HG02973 (cell line): ENCODE data around the gene TSKS.

ENCODE experiments used
- ATAC-seq: cut with Tn5 transposase; IDR thresholded peaks from one replicate; pipeline ENCODE4 v1.9.1; 2021; ENCODE audit warnings: moderate library complexity; ENCODE audit not compliant: unreplicated experiment

Gene TSKS

DNA sequence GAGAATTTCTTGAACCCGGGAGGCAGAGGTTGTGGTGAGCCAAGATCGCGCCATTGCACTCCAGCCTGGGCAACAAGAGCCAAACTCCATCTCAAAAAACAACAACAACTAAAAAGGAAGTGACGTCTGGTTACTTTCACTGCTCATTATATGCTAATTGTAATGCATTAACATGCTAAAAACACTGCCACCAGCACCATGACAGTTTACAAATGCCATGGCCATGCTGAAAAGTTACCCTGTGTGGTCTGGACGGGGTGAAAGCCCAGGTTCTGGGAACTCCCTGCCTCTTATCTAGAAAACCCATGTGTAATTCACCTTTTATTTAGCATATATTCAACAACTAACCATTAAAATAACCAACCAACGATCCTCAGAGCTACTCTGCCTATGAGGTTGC lies 44.1 kb downstream of the TSKS start:
- no peak for ATAC-seq

DNA sequence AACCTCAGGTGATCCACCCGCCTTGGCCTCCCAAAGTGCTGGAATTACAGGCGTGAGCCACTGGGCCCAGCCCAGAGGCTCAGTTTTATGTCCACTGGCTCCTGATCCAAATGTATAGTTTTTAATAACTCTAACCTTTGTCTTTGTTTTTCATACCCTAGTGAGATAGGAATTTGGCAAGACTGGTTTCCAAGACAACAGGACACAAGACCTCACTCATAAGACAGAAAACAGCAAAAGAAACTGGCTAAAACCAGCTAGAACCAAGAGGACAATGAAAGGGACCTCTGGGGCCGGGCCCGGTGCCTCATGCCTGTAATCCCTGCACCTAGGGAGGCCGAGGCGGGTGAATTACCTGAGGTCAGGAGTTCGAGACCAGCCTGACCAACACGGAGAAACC lies 44.6 kb downstream of the TSKS start:
- no peak for ATAC-seq

DNA sequence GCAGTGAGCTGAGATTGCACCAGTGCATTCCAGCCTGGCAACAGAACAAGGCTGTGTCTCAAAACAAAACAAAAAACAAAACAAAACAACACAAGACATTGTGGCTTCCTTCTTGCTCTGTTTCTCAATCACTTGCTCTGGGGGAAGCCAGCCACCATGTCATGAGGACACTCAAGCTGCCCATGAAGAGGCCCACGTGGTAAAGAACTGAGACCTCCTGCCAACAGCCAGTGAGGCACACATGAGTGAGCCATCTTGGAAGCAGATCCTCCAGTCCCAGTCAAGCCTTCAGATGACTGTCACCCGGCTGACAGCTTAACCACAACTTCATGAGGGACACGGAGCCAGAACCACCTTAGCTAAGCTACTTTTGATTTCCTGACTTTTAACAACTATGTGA lies 47.0 kb downstream of the TSKS start:
- ATAC-seq: no peak

DNA sequence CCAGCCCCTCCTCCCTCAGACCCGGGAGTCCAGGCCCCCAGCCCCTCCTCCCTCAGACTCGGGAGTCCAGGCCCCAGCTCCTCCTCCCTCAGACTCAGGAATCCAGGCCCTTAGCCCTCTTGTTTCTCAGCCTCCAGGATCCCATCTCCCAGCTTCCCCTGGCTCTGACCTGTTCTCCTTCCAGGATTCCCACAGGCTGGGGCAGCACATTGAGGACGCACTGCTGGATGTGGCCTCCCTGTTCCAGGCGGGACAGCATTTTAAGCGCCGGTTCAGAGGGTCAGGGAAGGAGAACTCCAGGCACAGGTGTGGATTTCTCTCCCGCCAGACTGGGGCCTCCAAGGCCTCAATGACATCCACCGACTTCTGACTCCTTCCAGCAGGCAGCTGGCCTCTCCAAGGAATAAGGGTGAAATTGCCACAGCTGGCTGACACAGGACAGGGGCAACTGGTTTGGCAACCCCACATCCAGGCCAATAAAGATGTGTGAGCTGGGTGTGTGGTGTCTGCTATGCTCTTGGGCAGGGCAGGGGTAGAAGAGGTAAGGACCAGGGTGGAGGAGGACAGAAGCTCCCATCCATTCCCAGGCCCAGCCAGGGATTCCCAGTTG lies 49.8 kb downstream of the TSKS start:
- no peak for ATAC-seq

DNA sequence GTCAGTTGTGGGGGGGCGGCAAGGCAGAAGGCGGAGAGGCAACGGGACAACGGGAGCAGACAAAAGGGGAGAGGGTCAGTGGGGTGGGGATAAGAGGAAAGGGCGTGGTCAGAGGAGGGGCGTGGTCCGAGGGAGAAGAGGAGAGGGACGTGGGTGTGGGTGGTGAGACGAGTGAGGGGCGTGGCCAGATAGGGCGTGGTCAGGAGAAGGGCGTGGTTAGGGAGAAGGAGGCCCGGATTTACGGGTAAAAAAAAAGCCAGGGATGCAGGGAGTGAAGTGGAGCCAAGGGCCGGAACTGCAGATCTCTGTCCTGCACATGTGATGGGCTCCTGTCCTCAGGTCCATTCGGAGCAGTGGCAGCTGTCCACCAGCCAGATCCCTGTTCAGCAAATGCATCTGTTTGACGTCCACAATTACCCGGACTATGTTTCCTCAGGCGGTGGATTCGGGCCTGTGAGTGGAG lies 50.7 kb downstream of the TSKS start:
- no peak for ATAC-seq

DNA sequence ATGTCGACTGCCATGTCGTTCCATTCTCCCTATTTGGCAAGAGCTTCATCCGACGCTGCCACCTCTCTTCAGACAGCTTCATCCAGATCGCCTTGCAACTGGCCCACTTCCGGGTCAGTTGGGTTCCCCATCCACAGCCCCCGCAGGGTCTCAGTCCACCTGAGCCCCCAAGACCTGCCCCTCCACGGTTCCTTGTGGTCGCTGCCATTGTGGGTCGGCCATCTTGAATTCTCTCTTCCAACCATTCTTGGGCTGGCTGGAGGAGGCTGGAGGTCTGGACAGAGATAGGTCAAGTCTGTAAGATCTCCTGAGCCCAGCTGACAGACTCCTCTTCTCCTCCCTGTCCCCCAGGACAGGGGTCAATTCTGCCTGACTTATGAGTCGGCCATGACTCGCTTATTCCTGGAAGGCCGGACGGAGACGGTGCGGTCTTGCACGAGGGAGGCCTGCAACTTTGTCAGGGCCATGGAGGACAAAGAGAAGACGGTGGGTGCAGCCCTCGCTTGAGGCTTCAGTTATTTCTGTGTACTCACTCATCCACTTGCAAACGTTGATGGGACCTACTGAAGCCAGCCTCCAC lies 52.6 kb downstream of the TSKS start:
- ATAC-seq: no peak

DNA sequence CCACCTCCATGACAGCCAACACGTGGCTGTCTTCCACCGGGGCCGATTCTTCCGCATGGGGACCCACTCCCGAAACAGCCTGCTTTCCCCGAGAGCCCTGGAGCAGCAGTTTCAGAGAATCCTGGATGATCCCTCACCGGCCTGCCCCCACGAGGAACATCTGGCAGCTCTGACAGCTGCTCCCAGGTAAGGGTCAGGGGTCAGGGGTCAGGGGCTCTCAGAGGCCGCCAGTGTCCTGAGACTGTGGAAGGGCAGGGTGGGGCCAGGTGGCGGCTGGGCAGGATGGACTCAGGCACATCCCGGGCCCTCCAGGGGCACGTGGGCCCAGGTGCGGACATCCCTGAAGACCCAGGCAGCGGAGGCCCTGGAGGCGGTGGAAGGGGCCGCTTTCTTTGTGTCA lies 57.2 kb downstream of the TSKS start:
- no peak for ATAC-seq

DNA sequence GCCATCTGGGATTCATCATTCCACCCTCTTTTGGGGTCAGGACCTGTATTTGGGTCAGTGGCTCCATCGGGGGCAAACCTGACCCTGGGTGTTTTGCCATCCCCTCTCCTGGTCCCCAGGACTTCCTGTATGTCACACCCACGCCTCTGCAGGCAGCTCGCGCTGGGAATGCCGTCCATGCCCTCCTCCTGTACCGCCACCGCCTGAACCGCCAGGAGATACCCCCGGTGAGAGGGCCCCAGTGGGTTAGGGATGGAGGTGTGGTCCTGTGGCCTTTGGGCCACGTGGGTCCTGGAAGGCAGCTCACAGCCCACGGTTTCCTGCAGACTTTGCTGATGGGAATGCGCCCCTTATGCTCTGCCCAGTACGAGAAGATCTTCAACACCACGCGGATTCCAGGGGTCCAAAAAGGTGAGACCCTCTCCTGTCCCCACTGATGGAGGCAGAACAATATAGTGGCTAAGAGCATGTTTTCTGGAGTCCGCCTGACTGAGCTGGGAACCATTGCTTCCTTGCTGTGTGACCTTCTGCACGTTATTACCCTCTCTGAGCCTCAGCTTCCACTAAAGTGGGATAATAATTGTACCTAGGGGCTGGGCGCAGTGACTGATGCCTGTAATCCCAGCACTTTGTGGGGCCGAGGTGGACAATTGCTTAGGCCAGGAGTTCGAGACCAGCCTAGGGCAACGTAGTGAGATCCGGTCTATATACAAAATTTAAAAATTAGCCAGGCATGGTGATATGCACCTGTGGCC lies 58.0 kb downstream of the TSKS start:
- no peak for ATAC-seq

DNA sequence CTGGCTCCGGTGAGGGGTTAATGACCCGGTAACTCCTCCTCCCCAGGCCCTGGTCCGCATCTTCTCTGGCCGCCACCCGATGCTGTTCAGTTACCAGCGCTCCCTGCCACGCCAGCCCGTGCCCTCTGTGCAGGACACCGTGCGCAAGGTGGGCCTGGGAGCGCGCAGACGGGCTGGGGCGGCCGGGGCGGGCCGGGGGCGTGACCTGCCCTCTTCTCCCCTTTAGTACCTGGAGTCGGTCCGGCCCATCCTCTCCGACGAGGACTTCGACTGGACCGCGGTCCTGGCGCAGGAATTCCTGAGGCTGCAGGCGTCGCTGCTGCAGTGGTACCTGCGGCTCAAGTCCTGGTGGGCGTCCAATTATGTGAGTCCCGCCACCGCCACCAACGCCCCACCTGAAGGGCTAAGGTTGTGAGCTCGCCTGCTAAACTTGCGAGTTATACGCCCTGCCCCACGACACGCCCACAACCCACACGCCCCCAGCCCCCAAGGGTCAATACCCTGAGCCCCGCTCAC lies 61.8 kb downstream of the TSKS start:
- ATAC-seq: no peak

DNA sequence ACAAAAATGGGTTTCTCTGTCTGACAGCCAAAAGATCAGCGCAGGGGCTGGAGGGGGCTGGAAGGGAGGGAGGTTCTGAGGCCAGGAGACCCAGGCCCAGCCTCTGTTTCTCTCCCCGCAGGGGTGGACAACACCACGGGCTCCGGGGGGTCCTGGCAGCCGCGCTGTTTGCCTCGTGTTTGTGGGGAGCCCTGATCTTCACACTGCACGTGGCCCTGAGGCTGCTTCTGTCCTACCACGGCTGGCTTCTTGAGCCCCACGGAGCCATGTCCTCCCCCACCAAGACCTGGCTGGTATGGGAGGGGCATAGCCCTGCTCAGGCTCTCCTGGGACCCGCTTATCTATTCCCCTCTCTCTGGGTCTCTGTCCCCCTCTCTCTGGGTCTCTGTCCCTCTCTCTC lies 62.5 kb downstream of the TSKS start:
- ATAC-seq: no peak

DNA sequence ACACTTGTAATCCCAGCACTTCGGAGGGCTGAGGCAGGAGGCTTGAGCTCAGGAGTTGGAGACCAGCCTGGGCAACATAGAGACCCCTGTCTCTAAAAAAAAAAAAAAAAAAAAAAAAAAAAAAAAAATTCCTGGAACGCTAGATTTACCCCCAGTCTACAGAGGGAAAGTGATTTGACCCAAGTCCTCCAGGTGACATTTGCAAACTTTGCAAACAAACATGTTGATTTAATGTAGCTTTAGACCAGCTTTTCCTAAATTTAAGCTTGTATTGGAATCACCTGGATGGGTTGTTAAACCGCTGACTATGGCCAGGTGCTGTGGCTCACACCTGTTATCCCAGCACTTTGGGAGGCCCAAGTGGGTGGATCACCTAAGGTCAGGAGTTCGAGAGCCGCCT lies 63.7 kb downstream of the TSKS start:
- ATAC-seq: no peak

DNA sequence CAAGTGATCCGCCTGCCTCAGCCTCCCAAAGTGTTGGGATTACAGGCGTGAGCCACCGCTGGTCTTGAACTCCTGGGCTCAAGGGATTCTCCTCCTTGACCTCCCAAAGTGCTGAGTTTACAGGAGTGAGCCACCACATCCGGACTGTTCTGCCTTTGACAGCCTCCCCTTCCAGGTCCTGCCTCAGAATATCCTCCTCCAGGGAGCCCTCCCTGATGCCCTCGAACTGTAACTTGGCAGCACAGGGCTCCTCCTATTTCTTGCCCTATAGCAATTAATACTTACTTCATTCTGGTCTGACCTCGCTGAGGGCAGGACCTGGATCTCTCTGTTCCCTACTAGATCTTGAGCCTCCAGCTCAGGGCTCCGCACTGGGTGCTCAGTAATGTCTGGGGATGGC lies 66.2 kb downstream of the TSKS start:
- ATAC-seq: no peak

DNA sequence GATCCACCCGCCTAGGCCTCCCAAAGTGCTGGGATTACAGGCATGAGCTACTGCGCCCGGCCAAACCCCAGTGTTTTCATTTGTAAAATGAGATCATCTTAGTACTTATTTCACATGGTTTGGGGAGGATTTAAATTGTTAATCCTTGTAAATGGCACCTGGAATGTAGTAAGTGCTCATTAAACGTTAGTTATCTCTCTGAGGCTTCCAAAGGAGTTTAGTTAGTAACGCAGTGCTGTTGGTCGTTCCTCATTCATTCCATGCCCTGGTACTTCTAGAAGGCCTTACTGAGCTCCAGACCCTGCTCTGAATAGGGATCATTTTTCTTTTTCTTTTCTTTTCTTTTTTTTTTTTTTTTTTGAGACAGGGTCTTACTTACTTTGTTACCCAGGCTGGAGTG lies 67.0 kb downstream of the TSKS start:
- no peak for ATAC-seq

DNA sequence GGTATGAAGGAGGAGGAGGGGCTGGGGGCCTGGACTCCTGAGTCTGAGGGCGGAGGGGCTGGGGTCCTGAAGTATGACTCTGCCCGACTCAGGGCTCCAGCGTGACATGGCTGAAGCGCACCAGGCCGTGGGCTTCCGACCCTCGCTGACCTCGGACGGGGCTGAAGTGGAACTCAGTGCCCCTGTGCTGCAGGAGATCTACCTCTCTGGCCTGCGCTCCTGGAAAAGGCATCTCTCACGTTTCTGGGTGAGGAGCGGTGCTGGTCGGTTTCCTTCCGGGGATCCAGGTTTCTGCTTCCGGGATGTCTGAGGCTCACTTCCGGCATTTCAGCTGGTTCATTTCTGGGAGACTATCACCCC lies 71.0 kb downstream of the TSKS start:
- ATAC-seq: no peak

DNA sequence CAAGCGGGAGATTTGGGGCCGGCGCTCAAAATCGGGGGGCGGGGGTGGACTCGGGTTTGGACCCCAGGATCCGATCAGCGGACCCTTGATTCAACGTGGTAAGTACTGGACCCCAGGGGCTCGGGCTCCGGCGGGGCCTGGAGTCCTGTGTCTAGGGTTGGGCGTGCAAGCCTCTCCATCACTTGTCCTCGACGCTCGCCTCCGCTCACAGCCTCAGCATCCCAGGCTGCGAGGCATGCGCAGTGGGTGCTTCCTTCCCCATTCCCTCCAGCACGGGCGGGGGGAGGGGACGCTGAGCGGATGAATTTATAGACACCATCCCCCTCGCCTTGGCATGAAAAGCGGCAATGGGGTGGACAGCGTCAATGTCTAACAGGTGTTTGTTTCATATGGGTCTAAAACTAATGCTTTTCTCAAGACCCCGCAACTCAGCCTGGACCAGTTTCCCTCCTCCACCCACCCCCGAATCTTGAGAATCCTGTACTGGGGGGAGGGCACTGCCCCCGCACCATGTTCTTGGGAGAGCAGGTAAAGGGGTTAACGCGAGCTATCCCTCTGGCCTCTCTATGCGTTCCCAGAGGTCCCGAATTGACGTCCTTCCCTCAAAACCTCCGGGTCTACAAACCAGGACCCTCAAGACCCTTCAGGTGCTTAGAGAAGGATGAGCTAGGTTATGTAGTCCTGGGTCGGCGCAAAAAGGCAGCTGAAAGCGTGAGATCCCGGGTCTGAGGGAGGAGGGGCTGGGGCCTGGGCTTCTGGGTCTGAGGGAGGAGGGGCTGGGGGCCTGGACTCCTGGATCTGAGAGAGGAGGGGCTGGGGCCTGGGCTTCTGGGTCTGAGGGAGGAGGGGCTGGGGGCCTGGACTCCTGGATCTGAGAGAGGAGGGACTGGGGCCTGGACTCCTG lies 71.6 kb downstream of the TSKS start:
- ATAC-seq: no peak

DNA sequence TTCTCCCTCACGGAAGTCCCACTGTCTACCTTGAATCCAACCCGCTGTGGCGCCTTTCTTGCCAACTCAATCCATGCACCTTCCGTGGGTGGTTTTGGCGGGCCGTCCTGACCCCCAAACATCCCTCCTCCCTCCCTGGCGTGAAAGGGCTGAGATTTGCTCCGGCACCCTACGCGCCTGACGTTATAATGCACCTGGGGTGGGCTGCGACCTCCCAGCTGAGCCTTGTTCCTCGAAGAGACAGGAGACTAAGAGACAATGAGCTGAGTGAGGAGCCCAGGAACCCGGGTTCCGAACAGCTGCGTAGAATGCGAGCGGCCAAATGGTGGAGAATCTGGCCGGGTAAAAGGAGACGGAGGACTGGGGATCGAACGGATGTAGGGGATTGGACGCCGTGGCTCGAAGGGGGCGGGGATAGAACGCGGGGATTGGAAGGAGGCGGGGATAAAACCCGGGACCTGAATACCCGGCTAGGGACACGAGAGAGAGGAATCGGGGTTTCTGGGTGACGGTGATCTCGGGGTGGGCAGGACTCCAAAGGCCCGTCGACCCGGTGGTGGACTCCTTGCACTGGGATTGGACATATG lies 72.4 kb downstream of the TSKS start, which contains the start of gene CPT1C:
CPT1C (plus strand) TSS at position 461 of the 587 bp plus-strand sequence. CDS start 1,137 bp downstream, outside the sequence.
- ATAC-seq: no peak

DNA sequence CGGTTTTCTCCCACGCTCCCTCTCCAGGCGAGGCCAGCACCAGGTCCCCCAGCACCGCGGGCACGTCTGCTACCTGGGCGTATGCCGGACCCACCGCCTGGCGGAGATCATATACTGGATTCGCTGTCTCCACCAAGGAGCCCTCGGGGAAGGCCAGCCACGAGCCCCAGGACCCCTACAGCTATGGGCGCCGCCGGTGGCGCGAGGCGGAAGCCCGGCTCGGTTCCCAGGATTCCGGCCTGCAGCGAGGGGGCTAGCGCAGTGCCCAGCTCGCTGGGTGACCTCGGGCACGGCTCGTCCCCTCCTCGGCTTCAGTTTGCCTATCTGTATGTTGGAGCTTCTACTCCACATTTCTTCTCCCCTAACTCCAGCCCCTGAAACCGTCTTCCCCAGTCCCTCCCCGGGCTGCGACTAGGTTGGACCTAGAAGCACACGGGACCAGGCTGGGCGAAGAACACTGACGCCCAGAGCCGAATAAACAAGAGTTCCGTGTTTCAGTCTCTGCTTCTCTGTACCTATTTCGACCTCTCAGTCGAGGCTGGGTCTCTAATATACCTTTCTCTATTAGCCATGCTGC lies 72.9 kb downstream of the TSKS start:
- ATAC-seq: no peak
